ENCODE data around the gene VMP1.
A peak's percentile ranks its signal among the peaks of the same experiment; 100 is the strongest.

VMP1 gene

DNA sequence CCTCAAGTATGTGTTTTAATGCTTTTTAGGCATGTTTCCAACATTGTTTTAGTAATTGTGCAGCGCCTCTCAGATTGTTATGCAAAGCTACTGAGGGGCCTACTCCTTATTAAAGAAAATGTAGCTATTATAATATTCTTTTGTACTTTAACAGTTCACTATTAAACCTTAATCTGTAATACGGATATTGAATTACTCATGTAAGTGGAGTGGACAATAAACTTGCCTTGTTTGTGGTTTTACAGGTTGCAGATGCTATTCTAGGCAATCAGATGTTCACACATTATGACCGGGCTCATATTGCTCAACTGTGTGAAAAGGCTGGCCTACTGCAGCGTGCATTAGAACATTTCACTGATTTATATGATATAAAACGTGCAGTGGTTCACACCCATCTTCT is 41.2 kb upstream of the VMP1 start (continued):
- TF ChIP-seq, protein P1, sequence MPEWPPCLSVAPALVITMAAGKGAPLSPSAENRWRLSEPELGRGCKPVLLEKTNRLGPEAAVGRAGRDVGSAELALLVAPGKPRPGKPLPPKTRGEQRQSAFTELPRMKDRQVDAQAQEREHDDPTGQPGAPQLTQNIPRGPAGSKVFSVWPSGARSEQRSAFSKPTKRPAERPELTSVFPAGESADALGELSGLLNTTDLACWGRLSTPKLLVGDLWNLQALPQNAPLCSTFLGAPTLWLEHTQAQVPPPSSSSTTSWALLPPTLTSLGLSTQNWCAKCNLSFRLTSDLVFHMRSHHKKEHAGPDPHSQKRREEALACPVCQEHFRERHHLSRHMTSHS (tag by site-specific recombination; IDR thresholded peaks at IDR 0.05): no peak
- no peak for TF ChIP-seq ZBTB10 (tag by site-specific recombination; IDR thresholded peaks at IDR 0.05)
- TF ChIP-seq SP7 (tag by site-specific recombination; IDR thresholded peaks at IDR 0.05): peak; percentile 55; the same call in 1 of the 2 replicates
- no peak for TF ChIP-seq ZNF645 (tag by site-specific recombination; IDR thresholded peaks at IDR 0.05)
- TF ChIP-seq SCRT1 (tag by site-specific recombination; IDR thresholded peaks at IDR 0.05; ENCODE audit: borderline replicate concordance): 0 out of 2 replicates have a peak, but pooled peaks have one; percentile 24
- TF ChIP-seq ZNF175 (tag by site-specific recombination; IDR thresholded peaks at IDR 0.05): no peak
- TF ChIP-seq ZBTB44 (tag by site-specific recombination; IDR thresholded peaks at IDR 0.05): peak; percentile 93
- TF ChIP-seq WT1 (tag by site-specific recombination; IDR thresholded peaks at IDR 0.05): peak; percentile 48; the same call in 1 of the 2 replicates
- TF ChIP-seq SP2 (tag by site-specific recombination; IDR thresholded peaks at IDR 0.05): no peak
- no peak for TF ChIP-seq ZNF404 (tag by site-specific recombination; IDR thresholded peaks at IDR 0.05)
- no peak for TF ChIP-seq KLF16 (tag by site-specific recombination; IDR thresholded peaks at IDR 0.05)
- TF ChIP-seq ZNF501 (tag by site-specific recombination; IDR thresholded peaks at IDR 0.05): peak; percentile 40; the same call in 1 of the 2 replicates
- TF ChIP-seq, protein P2, sequence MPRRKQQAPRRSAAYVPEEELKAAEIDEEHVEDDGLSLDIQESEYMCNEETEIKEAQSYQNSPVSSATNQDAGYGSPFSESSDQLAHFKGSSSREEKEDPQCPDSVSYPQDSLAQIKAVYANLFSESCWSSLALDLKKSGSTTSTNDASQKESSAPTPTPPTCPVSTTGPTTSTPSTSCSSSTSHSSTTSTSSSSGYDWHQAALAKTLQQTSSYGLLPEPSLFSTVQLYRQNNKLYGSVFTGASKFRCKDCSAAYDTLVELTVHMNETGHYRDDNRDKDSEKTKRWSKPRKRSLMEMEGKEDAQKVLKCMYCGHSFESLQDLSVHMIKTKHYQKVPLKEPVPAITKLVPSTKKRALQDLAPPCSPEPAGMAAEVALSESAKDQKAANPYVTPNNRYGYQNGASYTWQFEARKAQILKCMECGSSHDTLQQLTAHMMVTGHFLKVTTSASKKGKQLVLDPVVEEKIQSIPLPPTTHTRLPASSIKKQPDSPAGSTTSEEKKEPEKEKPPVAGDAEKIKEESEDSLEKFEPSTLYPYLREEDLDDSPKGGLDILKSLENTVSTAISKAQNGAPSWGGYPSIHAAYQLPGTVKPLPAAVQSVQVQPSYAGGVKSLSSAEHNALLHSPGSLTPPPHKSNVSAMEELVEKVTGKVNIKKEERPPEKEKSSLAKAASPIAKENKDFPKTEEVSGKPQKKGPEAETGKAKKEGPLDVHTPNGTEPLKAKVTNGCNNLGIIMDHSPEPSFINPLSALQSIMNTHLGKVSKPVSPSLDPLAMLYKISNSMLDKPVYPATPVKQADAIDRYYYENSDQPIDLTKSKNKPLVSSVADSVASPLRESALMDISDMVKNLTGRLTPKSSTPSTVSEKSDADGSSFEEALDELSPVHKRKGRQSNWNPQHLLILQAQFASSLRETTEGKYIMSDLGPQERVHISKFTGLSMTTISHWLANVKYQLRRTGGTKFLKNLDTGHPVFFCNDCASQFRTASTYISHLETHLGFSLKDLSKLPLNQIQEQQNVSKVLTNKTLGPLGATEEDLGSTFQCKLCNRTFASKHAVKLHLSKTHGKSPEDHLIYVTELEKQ (tag by site-specific recombination; IDR thresholded peaks at IDR 0.05; ENCODE audit: borderline replicate concordance): 0 out of 2 replicates have a peak, but pooled peaks have one; percentile 63
- TF ChIP-seq FEZF1 (tag by site-specific recombination; IDR thresholded peaks at IDR 0.05): peak; percentile 84
- TF ChIP-seq ZNF610 (tag by site-specific recombination; IDR thresholded peaks at IDR 0.05; ENCODE audit: borderline replicate concordance): no peak
- no peak for TF ChIP-seq ZNF792 (tag by site-specific recombination; IDR thresholded peaks at IDR 0.05)
- peak; percentile 80 for TF ChIP-seq ZNF366 (tag by site-specific recombination; conservative IDR thresholded peaks at IDR 0.05)
- TF ChIP-seq ZBTB7A (tag by site-specific recombination; IDR thresholded peaks at IDR 0.05; ENCODE audit: low read depth): 0 out of 2 replicates have a peak, but pooled peaks have one; percentile 18
- peak; percentile 92 for TF ChIP-seq ZNF18 (tag by site-specific recombination; IDR thresholded peaks at IDR 0.05)
- no peak for TF ChIP-seq ZNF654 (tag by site-specific recombination; IDR thresholded peaks at IDR 0.05; ENCODE audit: low read depth)
- TF ChIP-seq MYNN (tag by site-specific recombination; IDR thresholded peaks at IDR 0.05; ENCODE audit: borderline replicate concordance): no peak
- no peak for TF ChIP-seq ZNF324 (tag by site-specific recombination; IDR thresholded peaks at IDR 0.05)
- no peak for TF ChIP-seq ZNF624 (tag by site-specific recombination; IDR thresholded peaks at IDR 0.05)
- TF ChIP-seq ZNF114 (tag by site-specific recombination; IDR thresholded peaks at IDR 0.05): no peak
- peak; percentile 89 for TF ChIP-seq ZNF843 (tag by site-specific recombination; IDR thresholded peaks at IDR 0.05)
- TF ChIP-seq, protein P3, sequence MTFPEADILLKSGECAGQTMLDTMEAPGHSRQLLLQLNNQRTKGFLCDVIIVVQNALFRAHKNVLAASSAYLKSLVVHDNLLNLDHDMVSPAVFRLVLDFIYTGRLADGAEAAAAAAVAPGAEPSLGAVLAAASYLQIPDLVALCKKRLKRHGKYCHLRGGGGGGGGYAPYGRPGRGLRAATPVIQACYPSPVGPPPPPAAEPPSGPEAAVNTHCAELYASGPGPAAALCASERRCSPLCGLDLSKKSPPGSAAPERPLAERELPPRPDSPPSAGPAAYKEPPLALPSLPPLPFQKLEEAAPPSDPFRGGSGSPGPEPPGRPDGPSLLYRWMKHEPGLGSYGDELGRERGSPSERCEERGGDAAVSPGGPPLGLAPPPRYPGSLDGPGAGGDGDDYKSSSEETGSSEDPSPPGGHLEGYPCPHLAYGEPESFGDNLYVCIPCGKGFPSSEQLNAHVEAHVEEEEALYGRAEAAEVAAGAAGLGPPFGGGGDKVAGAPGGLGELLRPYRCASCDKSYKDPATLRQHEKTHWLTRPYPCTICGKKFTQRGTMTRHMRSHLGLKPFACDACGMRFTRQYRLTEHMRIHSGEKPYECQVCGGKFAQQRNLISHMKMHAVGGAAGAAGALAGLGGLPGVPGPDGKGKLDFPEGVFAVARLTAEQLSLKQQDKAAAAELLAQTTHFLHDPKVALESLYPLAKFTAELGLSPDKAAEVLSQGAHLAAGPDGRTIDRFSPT (tag by site-specific recombination; IDR thresholded peaks at IDR 0.05): peak; percentile 62; the same call in 1 of the 2 replicates
- TF ChIP-seq ZNF184 (tag by site-specific recombination; IDR thresholded peaks at IDR 0.05): no peak
